AG20443 (cell line): Measurements from ENCODE around the gene WSB1.

Experiments used
- DNase-seq: peaks from one replicate; pipeline ENCODE4 v3.0.0; 2012; ENCODE audit warnings: low spot score, mixed read lengths

WSB1 gene

DNA sequence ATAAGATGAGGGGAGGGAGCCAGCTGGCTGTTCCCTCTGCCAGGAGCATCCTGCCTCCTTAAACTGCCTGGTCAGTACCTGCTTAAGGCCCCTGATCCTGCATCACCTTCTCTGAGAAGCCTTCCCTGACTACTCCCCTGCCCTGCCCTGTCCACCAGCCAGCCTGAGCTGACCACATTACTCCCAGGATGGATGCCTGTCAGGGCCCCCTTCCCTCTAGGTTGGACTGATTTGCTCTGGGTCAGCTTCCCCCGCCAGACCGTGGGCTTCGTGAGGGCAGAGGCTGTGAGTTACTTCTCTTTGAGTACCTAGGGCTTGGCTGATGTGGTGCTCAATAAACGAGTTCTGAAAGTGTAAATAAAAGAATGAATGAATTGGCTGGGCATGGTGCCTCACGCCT is 63.3 kb downstream of the WSB1 start:
- no peak for DNase-seq

DNA sequence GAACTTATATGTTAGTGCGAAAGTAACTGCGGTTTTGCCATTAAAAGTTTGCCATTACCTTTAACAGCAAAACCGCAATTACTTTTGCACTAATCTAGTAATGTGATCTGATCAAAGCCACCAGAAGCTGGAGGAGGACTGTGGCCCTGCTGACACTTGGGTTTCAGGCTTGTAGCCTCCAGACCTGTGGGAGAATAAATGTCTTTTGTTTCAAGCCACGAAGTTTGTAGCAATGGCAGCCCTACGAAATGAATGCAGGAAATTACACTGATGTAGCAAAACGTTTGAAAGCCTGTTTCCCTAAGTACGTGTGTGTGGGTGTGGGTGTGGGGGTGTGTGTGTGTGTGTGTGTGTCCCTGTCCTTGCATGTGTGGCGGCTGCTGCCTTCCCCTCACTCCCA is 66.6 kb downstream of the WSB1 start:
- no peak for DNase-seq

DNA sequence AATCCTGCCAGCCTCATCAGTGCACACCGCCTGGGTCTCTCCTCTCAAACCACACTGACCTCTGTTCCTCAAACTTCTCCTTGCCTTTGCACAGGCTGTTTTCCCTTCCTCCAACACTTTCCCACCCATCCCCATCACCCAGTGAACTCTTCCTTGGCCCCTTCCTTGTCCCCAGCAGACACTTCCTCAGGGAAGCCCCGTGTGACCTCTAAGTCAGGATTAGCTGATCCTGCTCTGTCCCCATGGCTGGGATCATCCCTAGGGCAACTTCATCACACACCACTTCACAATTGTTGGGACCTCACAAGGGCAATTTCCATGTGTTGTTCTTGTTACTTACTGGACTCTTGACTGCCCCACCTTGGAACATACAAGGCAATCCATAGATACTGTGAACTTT is 67.8 kb downstream of the WSB1 start:
- no peak for DNase-seq

DNA sequence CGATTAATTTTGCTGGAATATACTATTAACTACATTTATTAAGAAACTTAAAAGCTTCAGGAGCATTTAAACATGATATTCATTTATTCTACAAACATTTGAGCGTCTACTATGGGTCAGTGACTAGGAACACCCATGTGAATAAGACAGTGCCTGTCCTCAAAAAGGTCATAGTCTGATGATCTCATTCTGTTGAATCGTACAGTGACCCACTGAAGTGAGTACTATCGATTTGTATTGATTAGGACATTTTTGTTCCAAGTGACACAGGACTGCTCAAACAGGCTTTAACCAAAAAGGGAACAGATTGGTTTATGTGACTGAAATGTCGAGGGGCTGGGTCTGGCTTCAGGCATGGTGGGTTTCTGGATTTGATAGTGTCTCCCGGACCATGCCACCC is 68.6 kb downstream of the WSB1 start:
- no peak for DNase-seq

DNA sequence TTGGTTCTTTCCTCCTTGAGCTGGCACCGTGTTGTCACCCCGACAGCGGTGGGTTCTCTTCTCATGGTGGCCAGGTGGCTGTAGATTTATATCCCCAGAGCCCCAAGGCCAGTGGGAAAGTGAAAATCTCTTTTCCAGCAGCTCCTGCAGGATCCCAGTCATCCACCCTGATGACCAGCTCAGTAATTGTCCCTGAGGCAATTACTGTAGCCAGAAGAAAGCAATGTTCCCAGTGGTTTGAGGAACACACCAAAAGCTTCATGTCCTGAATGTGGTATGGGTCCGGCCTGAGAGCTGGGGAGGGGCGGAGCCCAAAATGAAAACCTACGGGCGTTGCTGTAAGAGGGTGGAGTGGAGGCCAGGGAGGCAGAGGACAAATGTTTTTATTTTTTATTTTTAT is 69.0 kb downstream of the WSB1 start:
- no peak for DNase-seq

DNA sequence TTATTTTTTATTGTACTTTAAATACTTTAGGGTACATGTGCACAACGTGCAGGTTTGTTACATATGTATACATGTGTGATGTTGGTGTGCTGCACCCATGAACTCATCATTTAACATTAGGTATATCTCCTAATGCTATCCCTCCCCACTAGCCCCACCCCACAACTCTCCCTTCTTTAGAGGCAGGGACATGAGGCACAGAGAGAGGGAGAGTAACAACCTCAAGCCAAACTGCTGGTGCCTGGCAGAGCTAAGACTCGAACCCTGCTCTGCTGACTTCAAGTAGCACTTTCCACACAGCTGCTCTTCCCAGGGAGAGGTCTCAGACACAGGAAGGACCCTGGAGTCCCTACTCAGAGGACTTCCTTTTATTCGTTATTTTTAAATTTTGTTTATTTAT is 69.4 kb downstream of the WSB1 start:
- no peak for DNase-seq
